C4-2B (cell line): ENCODE data around the gene NINL.
"Not testable (repeated sequence)": the region's sequence is repeated elsewhere in the genome, so short reads cannot be mapped to it uniquely, and the experiment has no call there.

Experiments
- CTCF ChIP-seq: fragments of 450-650 bp; conservative IDR thresholded peaks from 2 replicates; pipeline ENCODE4 v1.5.1; 2017; ENCODE audit warnings: mild to moderate bottlenecking
- ZFX ChIP-seq: fragments of 450-650 bp; IDR thresholded peaks from 2 replicates; pipeline ENCODE4 v1.6.1; 2017

- TF ChIP-seq CTCF, ZFX: not testable (repeated sequence)
Measured at GRCh38 chr20:25602191-25602913, 17.0 kb upstream of the NINL start.
